Heart right ventricle (tissue), 16 donors: ENCODE measurements around the gene TANK. TPM values are rescaled to one million over a fixed set of nuclear protein-coding genes. Genes with fewer than 3 reads are reported as not detected.
"Not testable (repeated sequence)": the region's sequence is repeated elsewhere in the genome, so short reads cannot be mapped to it uniquely, and the experiment has no call there.

ENCODE experiments used
- ATAC-seq, 8 donors: fragments of 200-7000 bp; cut with Tn5 transposase; one replicate each; pipeline ENCODE4 v1.9.1; 2020; ENCODE audit warnings: mild to moderate bottlenecking in 8 of 8, moderate library complexity in 8 of 8, moderate number of reproducible peaks in 1 of 8
- DNase-seq, 2 donors: peaks; one replicate each; pipeline ENCODE4 v3.0.0-alpha.2; 2020
- H3K27ac ChIP-seq, 10 donors: fragments of 200-600 bp; sonication (generic) in 2 of 10; one replicate each; pipeline versions ENCODE4 v1.5.0 to v1.8.0; 2020 to 2022; ENCODE audit warnings: mild to moderate bottlenecking in 3 of 10
- H3K27me3 ChIP-seq, 7 donors: fragments of 200-600 bp; one replicate each; pipeline ENCODE4 v1.8.0; 2021 to 2022; ENCODE audit warnings: mild to moderate bottlenecking in 2 of 7
- H3K36me3 ChIP-seq, 9 donors: fragments of 200-600 bp; sonication (generic) in 1 of 9; one replicate each; pipeline versions ENCODE4 v1.5.0 to v1.8.0; 2020 to 2022; ENCODE audit warnings: mild to moderate bottlenecking in 2 of 9
- H3K4me1 ChIP-seq, 9 donors: fragments of 200-600 bp; sonication (generic) in 1 of 9; one replicate each; pipeline versions ENCODE4 v1.5.0 to v1.8.0; 2020 to 2022; ENCODE audit warnings: mild to moderate bottlenecking in 4 of 9
- H3K4me3 ChIP-seq, 10 donors: fragments of 200-600 bp; sonication (generic) in 2 of 10; one replicate each; pipeline versions ENCODE4 v1.5.0 to v1.8.0; 2020 to 2022; ENCODE audit warnings: mild to moderate bottlenecking in 7 of 10, moderate library complexity in 2 of 10
- H3K9me3 ChIP-seq, 11 donors: fragments of 200-600 bp in 10 of 11; sonication (generic) in 2 of 11; one replicate each; pipeline versions ENCODE4 v1.5.0 to v1.8.0; 2013 to 2022; ENCODE audit warnings: mild to moderate bottlenecking in 2 of 11, control low read depth in 1 of 11, moderate library complexity in 1 of 11
- WGBS, 2 donors: extraction: QIAGEN DNeasy Blood & Tissue Kit; methylation state at CpG; one replicate each; pipeline ENCODE4 v1.1.7; 2013; ENCODE audit warnings: inconsistent platforms in 1 of 2; 5-methylcytosine and 5-hydroxymethylcytosine counted together
- intact Hi-C, 10 donors: fragments of 100-400 bp; cut with DNase I; formaldehyde crosslinking; loops; one replicate each; pipeline versions ENCODE4 v1.11.1 to v1.14.2; 2022
- polyA plus RNA-seq, 2 donors: library from polyadenylated mRNA; stranded (reverse); fragments of 200-250 nt; gene quantifications; one replicate each; pipeline ENCODE4 v1.2.3, GENCODE V29; 2013
- total RNA-seq, 10 donors: library from RNA; stranded (reverse); fragmentation: NEBNext Ultra II Directional in 3 of 10; extraction: Animal tissue kit (Norgen Biotek cat#: 25700) in 3 of 10; gene quantifications; one replicate each; pipeline versions ENCODE4 v1.2.1 to v1.2.4, GENCODE V29; 2021 to 2023
- TF ChIP-seq, protein P1 (sequence below), 9 donors: fragments of 200-600 bp; sonication (generic) in 2 of 9; IDR thresholded peaks; one replicate each; pipeline versions ENCODE4 v1.5.0 to v1.8.0; 2021 to 2022; ENCODE audit warnings: antibody characterized with exemption in 9 of 9, mild to moderate bottlenecking in 5 of 9, moderate library complexity in 1 of 9
- donor health status: Arrhythmogenic right ventricular cardiomyopathy.
- donor health status: ischemic (EF 13 %, LVEDD 7.1; RV severe dilation, severe dysfunction).
- donor health status: healthy with polysubstance abuse.
- donor health status: DM: no; HTN: yes; CAD: no.
- donor health status: DM: no; HTN: no; CAD: no.
- donor health status: ischemic (EF 25% LVEDD 6.9; RV normal size, moderate dysfunction).
- donor health status: ischemic (EF 25% LVEDD 5.7; RV mildly dilated, moderate dysfunction).
- donor health status: healthy.
- donor health status: DM: yes; HTN: yes; CAD: no.
- donor health status: Ischemic cardiomyopathy.
- donor health status: ischemic (EF 35%, LVEDD 5.7; RV mildly dilated, moderate dysfunction).
- donor health status: nonischemic (EF 11% LVEDD 7.7; RV severe dilation, severe dysfunction).
- donor health status: DM: yes; HTN: yes; CAD: no.
- donor health status: PGD.
- donor health status: ischemic (EF 29% LVEDD 5.4; RV normal size, mild dysfunction).
- donor health status: nonischemic (EF 23%, LVEDD 6.1; RV moderate dilation, normal function).

The TANK gene
- total and polyA plus RNA-seq, 12 donors, result 20.4 to 39.7 (median 30.6) TPM

DNA sequence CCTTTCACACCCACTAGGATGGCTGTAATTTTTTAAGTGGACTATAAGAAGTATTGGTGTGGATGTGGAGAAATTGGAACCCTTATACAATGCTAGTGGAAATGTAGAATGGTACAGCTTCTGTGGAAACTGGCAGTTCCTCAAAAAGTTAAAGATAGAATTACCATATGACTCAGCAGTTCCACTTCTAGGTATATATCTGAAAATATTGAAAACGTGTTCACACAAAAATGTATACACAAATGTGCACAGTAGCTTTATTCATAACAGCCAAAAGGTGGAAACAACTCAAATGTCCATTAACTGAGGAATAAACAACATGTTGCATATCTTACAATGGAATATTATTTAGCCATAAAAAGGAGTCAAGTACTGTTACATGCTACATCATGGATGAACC lies 17.7 kb downstream of the TANK start:
- TF ChIP-seq, protein P1, sequence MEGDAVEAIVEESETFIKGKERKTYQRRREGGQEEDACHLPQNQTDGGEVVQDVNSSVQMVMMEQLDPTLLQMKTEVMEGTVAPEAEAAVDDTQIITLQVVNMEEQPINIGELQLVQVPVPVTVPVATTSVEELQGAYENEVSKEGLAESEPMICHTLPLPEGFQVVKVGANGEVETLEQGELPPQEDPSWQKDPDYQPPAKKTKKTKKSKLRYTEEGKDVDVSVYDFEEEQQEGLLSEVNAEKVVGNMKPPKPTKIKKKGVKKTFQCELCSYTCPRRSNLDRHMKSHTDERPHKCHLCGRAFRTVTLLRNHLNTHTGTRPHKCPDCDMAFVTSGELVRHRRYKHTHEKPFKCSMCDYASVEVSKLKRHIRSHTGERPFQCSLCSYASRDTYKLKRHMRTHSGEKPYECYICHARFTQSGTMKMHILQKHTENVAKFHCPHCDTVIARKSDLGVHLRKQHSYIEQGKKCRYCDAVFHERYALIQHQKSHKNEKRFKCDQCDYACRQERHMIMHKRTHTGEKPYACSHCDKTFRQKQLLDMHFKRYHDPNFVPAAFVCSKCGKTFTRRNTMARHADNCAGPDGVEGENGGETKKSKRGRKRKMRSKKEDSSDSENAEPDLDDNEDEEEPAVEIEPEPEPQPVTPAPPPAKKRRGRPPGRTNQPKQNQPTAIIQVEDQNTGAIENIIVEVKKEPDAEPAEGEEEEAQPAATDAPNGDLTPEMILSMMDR (IDR thresholded peaks at IDR 0.05), result no peak
- H3K36me3 ChIP-seq, result peaks cover 0 to 61% (median 23%) of the 10 kb centered on the region in 9 donors
- no peak overlapping the region for H3K4me3 ChIP-seq
- H3K27me3 ChIP-seq, result no peaks in the 10 kb centered on the region
- no peak for DNase-seq
- H3K4me1 ChIP-seq, result peaks cover 0 to 15% (median 0%) of the 10 kb centered on the region in 9 donors
- intact Hi-C loops, result no loop called here
- peaks cover 0 to 12% (median 0%) of the 10 kb centered on the region in 11 donors for H3K9me3 ChIP-seq
- no peak overlapping the region for H3K27ac ChIP-seq
- no peak for ATAC-seq
- 74 to 82% methylated on average over 1 of the region's 1 CpG for WGBS, 2 donors

DNA sequence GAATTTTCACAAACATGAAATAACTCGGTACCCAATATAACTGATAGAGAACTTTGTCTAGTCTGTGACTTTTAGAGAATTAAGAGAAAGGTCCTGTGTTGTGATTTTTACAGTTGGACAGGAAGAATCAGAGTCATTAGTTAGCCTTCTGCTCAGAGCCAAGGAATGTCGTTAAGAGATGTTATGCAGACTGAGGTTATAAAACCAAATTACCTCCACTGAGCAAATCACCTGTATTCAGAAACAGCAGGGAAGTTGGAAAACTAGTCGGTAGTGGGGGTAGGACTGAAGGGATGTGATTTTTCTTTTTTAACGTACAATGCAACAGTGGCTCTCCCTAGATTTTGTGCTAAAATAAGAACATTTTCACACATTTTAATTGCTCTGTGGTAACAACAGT lies 18.5 kb downstream of the TANK start:
- DNase-seq, result no peak
- Histone ChIP-seq H3K9me3 (peaks cover 0 to 12% (median 0%) of the 10 kb centered on the region in 11 donors), H3K4me1 (peaks cover 0 to 13% (median 0%) of the 10 kb centered on the region in 9 donors), H3K36me3 (peaks cover 0 to 69% (median 23%) of the 10 kb centered on the region in 9 donors), H3K27ac (no peak overlapping the region), H3K27me3 (no peaks in the 10 kb centered on the region), H3K4me3 (no peak overlapping the region)
- TF ChIP-seq, protein P1 (IDR thresholded peaks at IDR 0.05), result no peak
- intact Hi-C loops, result no loop called here
- ATAC-seq, result no peak
- 75 to 76% methylated on average over 4 of the region's 4 CpGs for WGBS, 2 donors

DNA sequence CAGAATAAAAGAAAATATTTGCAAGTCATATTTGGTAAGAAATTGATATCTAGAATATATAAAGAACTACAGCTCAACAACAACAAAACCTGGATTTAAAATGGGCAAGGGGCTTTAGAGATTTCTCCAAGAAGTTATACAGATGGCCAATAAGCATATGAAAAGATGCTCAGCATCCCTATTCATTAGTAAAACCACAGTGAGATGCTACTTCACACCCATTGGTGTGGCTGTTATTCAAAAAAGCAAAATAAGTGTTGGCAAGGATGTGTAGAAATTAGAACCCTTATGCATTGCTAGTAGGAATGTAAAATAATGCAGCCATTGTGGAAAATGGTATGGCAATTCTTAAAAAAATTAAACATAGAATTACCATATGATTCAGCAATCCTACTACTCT lies 29.8 kb downstream of the TANK start:
- intact Hi-C loops, result no loop called here
- H3K36me3 ChIP-seq, result peaks cover 0 to 72% (median 0%) of the 10 kb centered on the region in 9 donors
- peaks cover 0 to 11% (median 0%) of the 10 kb centered on the region in 9 donors for H3K4me1 ChIP-seq
- no peak overlapping the region for H3K4me3 ChIP-seq
- DNase-seq (no peak), ATAC-seq (no peak)
- H3K27me3 ChIP-seq, result no peaks in the 10 kb centered on the region
- H3K9me3 ChIP-seq, result no peaks in the 10 kb centered on the region
- TF ChIP-seq, protein P1 (IDR thresholded peaks at IDR 0.05), result no peak
- no peak overlapping the region for H3K27ac ChIP-seq

DNA sequence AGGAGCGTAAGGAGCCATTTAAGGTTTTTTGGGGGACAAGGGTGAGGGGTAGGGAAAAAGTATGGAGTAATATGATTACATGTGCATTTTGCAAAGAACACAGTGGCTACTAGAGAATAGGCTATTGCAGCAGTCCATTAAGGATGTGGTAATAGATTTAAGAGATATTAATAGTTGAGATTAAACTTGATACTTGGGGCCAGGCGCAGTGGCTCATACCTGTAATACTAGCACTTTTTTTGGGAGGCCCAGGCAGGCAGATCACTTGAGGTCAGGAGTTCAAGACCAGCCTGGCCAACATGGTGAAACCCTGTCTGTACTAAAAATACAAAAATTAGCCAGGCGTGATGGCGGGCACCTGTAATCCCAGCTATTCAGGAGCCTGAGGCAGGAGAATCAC lies 35.4 kb downstream of the TANK start:
- not testable (repeated sequence) for DNase-seq, ATAC-seq

DNA sequence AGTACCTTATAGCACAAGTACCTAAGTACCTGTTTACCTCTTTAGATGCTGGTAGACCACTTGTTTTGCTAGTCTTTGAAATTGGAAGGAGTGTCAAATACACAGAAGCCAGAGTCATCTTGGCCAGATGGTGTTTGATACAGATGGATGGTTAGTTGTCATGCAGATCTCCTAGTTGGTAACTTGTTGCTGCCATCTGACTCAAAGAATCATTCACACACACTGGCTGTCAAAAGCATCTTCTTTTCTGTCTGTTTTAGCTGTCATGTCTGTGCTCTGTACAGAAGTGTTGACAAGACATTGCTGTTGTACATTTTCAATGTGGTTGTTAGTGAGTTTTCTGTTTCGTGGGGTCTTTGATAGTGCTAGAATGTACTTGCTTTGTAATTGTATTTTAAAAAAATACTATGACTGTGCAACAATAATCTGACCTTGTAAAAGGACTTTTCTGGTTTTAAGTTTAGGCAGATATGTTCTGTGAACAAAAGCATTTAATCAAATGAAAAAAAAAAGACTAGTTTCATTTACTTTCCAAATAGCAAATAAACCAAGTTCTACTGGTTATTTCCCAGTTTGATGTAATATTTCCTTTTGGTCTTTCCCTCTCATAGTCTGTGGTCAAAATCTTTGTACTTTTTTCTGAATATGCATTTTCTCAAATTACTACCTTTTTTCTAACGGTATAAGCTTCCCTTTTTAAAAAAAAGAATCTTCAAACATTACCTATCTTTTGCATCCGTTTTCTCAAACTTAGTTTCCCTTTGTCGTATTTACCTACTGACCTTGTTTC lies 39.9 kb downstream of the TANK start:
- DNase-seq (no peak), ATAC-seq (no peak)
- H3K4me3 ChIP-seq, result no peak overlapping the region
- H3K36me3 ChIP-seq, result peaks cover 0 to 46% (median 5%) of the 10 kb centered on the region in 9 donors
- H3K4me1 ChIP-seq, result peaks cover 0 to 19% (median 0%) of the 10 kb centered on the region in 9 donors
- TF ChIP-seq, protein P1 (IDR thresholded peaks at IDR 0.05), result no peak
- H3K27me3 ChIP-seq, result no peaks in the 10 kb centered on the region
- intact Hi-C loops, result no loop called here
- no peaks in the 10 kb centered on the region for H3K9me3 ChIP-seq
- H3K27ac ChIP-seq, result no peak overlapping the region
- 77 to 84% methylated on average over 4 of the region's 4 CpGs for WGBS, 2 donors

More for the DNA sequence above, 35.4 kb downstream of the TANK start:
- intact Hi-C loops, H3K27ac ChIP-seq, H3K4me3 ChIP-seq, H3K9me3 ChIP-seq, H3K27me3 ChIP-seq: not testable (repeated sequence)
- Histone ChIP-seq H3K36me3 (peaks cover 0 to 71% (median 0%) of the 10 kb centered on the region in 9 donors), H3K4me1 (peaks cover 0 to 22% (median 0%) of the 10 kb centered on the region in 9 donors)
- WGBS, 2 donors, result 97 to 99% methylated on average over 4 of the region's 4 CpGs
